WTC11 (cell line): ENCODE results near the gene MALSU1. TPM values are rescaled to one million over a fixed set of nuclear protein-coding genes. Genes with fewer than 3 reads are reported as not detected.

Source experiments
- ATAC-seq: fragments of 200-7000 bp; cut with Tn5 transposase; 2 replicates; pipeline ENCODE4 v1.10.0; 2021; ENCODE audit warnings: mild to moderate bottlenecking, moderate library complexity
- CTCF ChIA-PET: fragments of 300-600 bp; sonication (Branson Sonifier 250); formaldehyde crosslinking; loops from one replicate; lab custom pipeline; 2021; ENCODE audit warnings: antibody characterized with exemption; lab: Charles Lee
- POLR2A ChIA-PET: fragments of 350-600 bp; sonication (Branson Sonifier 250); formaldehyde crosslinking; loops from one replicate; lab custom pipeline; 2021; ENCODE audit warnings: antibody characterized with exemption; lab: Charles Lee
- DNase-seq: peaks from one replicate; pipeline ENCODE4 v3.0.0; 2021; ENCODE audit warnings: low spot score
- H3K27ac Mint-ChIP-seq: 2 replicates; pipeline ENCODE4 v1.8.0; 2021; ENCODE audit warnings: mixed read lengths
- H3K27me3 Mint-ChIP-seq: 2 replicates; pipeline ENCODE4 v1.8.0; 2021; ENCODE audit warnings: low read depth, mild to moderate bottlenecking, moderate library complexity, mixed read lengths
- H3K36me3 Mint-ChIP-seq: 2 replicates; pipeline ENCODE4 v1.8.0; 2021; ENCODE audit warnings: mixed read lengths
- H3K4me1 Mint-ChIP-seq: 2 replicates; pipeline ENCODE4 v1.8.0; 2022; ENCODE audit warnings: mixed read lengths
- H3K4me3 Mint-ChIP-seq: 2 replicates; pipeline ENCODE4 v1.8.0; 2021; ENCODE audit warnings: mild to moderate bottlenecking, moderate library complexity, mixed read lengths
- H3K9me3 Mint-ChIP-seq: 2 replicates; pipeline ENCODE4 v1.8.0; 2021; ENCODE audit warnings: mixed read lengths
- CREM ChIP-seq: sonication (generic); formaldehyde crosslinking; IDR thresholded peaks from 2 replicates; pipeline ENCODE4 v1.8.1; 2022; ENCODE audit warnings: mild to moderate bottlenecking, missing genetic modification reagents, moderate library complexity
- ESRRA ChIP-seq: sonication (generic); formaldehyde crosslinking; IDR thresholded peaks from 2 replicates; pipeline ENCODE4 v1.8.1; 2022; ENCODE audit warnings: mild to moderate bottlenecking, missing genetic modification reagents, borderline replicate concordance
- IRF1 ChIP-seq: sonication (generic); formaldehyde crosslinking; IDR thresholded peaks from 2 replicates; pipeline ENCODE4 v1.8.0; 2023; ENCODE audit warnings: missing genetic modification reagents
- JAZF1 ChIP-seq: fragments of 250-450 bp; sonication (Bioruptor Pico); IDR thresholded peaks from 2 replicates; pipeline ENCODE4 v1.9.0; 2021; ENCODE audit warnings: moderate library complexity, mild to moderate bottlenecking, inconsistent platforms
- JUN ChIP-seq: sonication (generic); formaldehyde crosslinking; IDR thresholded peaks from 2 replicates; pipeline ENCODE4 v1.8.0; 2023; ENCODE audit warnings: mild to moderate bottlenecking, missing genetic modification reagents
- MXD4 ChIP-seq: fragments of 250-450 bp; sonication (Bioruptor Pico); IDR thresholded peaks from 2 replicates; pipeline ENCODE4 v1.8.0; 2021; ENCODE audit warnings: mild to moderate bottlenecking, moderate library complexity, borderline replicate concordance
- MYBL2 ChIP-seq: sonication (generic); formaldehyde crosslinking; IDR thresholded peaks from 2 replicates; pipeline ENCODE4 v1.8.1; 2023; ENCODE audit warnings: mild to moderate bottlenecking, moderate library complexity, missing genetic modification reagents
- NFATC4 ChIP-seq: fragments of 250-450 bp; sonication (Bioruptor Pico); IDR thresholded peaks from 2 replicates; pipeline ENCODE4 v1.9.0; 2021; ENCODE audit warnings: mild to moderate bottlenecking
- PRRX2 ChIP-seq: fragments of 250-450 bp; sonication (Bioruptor Pico); IDR thresholded peaks from 2 replicates; pipeline ENCODE4 v1.8.0; 2021; ENCODE audit warnings: mild to moderate bottlenecking
- SOX15 ChIP-seq: fragments of 250-450 bp; sonication (Bioruptor Pico); IDR thresholded peaks from 2 replicates; pipeline ENCODE4 v1.9.0; 2021; ENCODE audit warnings: mild to moderate bottlenecking
- SP1 ChIP-seq: sonication (generic); formaldehyde crosslinking; conservative IDR thresholded peaks from 2 replicates; pipeline ENCODE4 v1.8.1; 2022; ENCODE audit warnings: missing genetic modification reagents
- STAT6 ChIP-seq: sonication (generic); formaldehyde crosslinking; conservative IDR thresholded peaks from 2 replicates; pipeline ENCODE4 v1.8.1; 2023; ENCODE audit warnings: mild to moderate bottlenecking, low read depth, missing genetic modification reagents, moderate library complexity
- TEAD1 ChIP-seq: sonication (generic); formaldehyde crosslinking; IDR thresholded peaks from 2 replicates; pipeline ENCODE4 v1.8.0; 2022; ENCODE audit warnings: mild to moderate bottlenecking, missing genetic modification reagents
- ZMAT4 ChIP-seq: fragments of 250-450 bp; sonication (Bioruptor Pico); IDR thresholded peaks from 2 replicates; pipeline ENCODE4 v1.9.0; 2021; ENCODE audit warnings: mild to moderate bottlenecking
- ZNF138 ChIP-seq: sonication (generic); formaldehyde crosslinking; conservative IDR thresholded peaks from 2 replicates; pipeline ENCODE4 v1.8.1; 2022; ENCODE audit warnings: mild to moderate bottlenecking, moderate library complexity, missing genetic modification reagents
- ZNF232 ChIP-seq: sonication (generic); formaldehyde crosslinking; IDR thresholded peaks from 2 replicates; pipeline ENCODE4 v1.8.0; 2022; ENCODE audit warnings: mild to moderate bottlenecking, missing genetic modification reagents
- ZNF396 ChIP-seq: fragments of 250-450 bp; sonication (Bioruptor Pico); IDR thresholded peaks from 2 replicates; pipeline ENCODE4 v1.8.0; 2021; ENCODE audit warnings: mild to moderate bottlenecking, moderate library complexity, borderline replicate concordance
- ZNF416 ChIP-seq: fragments of 250-450 bp; sonication (Bioruptor Pico); IDR thresholded peaks from 2 replicates; pipeline ENCODE4 v1.9.0; 2021; ENCODE audit warnings: mild to moderate bottlenecking, inconsistent platforms
- ZNF423 ChIP-seq: fragments of 250-450 bp; sonication (Bioruptor Pico); IDR thresholded peaks from 2 replicates; pipeline ENCODE4 v2.1.2; 2022; ENCODE audit warnings: mild to moderate bottlenecking, moderate library complexity
- total RNA-seq: library from RNA; stranded (reverse); gene quantifications from 3 replicates; pipeline ENCODE4 v1.2.3, GENCODE V29; 2021
- TF ChIP-seq, protein P1 (sequence below): fragments of 250-450 bp; sonication (Bioruptor Pico); IDR thresholded peaks from 2 replicates; pipeline ENCODE4 v1.9.0; 2021; ENCODE audit warnings: moderate library complexity, mild to moderate bottlenecking, inconsistent platforms, borderline replicate concordance
- TF ChIP-seq, protein P2 (sequence below): sonication (generic); formaldehyde crosslinking; conservative IDR thresholded peaks from 2 replicates; pipeline ENCODE4 v1.8.1; 2022; ENCODE audit warnings: mild to moderate bottlenecking, missing genetic modification reagents
- TF ChIP-seq, protein P3 (sequence below): sonication (generic); formaldehyde crosslinking; IDR thresholded peaks from 2 replicates; pipeline ENCODE4 v1.8.0; 2023; ENCODE audit warnings: missing genetic modification reagents, mild to moderate bottlenecking, borderline replicate concordance
- TF ChIP-seq, protein P4 (sequence below): sonication (generic); formaldehyde crosslinking; IDR thresholded peaks from 2 replicates; pipeline ENCODE4 v1.8.1; 2023; ENCODE audit warnings: mild to moderate bottlenecking, missing genetic modification reagents

Gene MALSU1
- total RNA-seq, 1 experiment from 2014 or later, result 81.5 TPM

- Mint-ChIP-seq H3K4me3 (no peak overlapping the region), H3K36me3 (peaks cover 50% of the 10 kb centered on the region), H3K4me1 (peaks cover 16% of the 10 kb centered on the region), H3K27me3 (no peaks in the 10 kb centered on the region), H3K27ac (peak overlapping the region; percentile 85), H3K9me3 (no peaks in the 10 kb centered on the region)
- 0 out of 2 replicates have a peak, but pooled peaks have one; percentile 18 for ATAC-seq
- TF ChIP-seq PRRX2 (CRISPR knock-in tag), result no peak
- TF ChIP-seq MYBL2, result no peak
- TF ChIP-seq, protein P1, sequence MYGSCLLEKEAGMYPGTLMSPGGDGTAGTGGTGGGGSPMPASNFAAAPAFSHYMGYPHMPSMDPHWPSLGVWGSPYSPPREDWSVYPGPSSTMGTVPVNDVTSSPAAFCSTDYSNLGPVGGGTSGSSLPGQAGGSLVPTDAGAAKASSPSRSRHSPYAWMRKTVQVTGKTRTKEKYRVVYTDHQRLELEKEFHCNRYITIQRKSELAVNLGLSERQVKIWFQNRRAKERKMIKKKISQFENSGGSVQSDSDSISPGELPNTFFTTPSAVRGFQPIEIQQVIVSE (CRISPR knock-in tag), result no peak
- TF ChIP-seq STAT6 (CRISPR knock-in tag), result no peak
- no peak for TF ChIP-seq IRF1
- no peak for TF ChIP-seq JUN
- TF ChIP-seq TEAD1 (CRISPR knock-in tag), result no peak
- TF ChIP-seq JAZF1 (CRISPR knock-in tag), result no peak
- TF ChIP-seq ZNF232 (CRISPR knock-in tag), result no peak
- no peak for TF ChIP-seq ZMAT4 (CRISPR knock-in tag)
- TF ChIP-seq, protein P2, sequence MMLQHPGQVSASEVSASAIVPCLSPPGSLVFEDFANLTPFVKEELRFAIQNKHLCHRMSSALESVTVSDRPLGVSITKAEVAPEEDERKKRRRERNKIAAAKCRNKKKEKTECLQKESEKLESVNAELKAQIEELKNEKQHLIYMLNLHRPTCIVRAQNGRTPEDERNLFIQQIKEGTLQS, result no peak
- no peak for DNase-seq
- CTCF ChIA-PET, result interaction anchor here (0.9 to 1.2 kb wide), 3 partner anchors 8 to 195 kb away, joined by 3 to 4 read pairs (median 4); no protein-coding TSS in a partner anchor
- POLR2A ChIA-PET, result interaction anchor here (0.5 kb wide), 1 partner anchor 14 kb away, joined by 4 read pairs; no protein-coding TSS in a partner anchor
These were observed 50.5 kb downstream of the MALSU1 start for GRCh38 chr7:23349484-23350157.

DNA sequence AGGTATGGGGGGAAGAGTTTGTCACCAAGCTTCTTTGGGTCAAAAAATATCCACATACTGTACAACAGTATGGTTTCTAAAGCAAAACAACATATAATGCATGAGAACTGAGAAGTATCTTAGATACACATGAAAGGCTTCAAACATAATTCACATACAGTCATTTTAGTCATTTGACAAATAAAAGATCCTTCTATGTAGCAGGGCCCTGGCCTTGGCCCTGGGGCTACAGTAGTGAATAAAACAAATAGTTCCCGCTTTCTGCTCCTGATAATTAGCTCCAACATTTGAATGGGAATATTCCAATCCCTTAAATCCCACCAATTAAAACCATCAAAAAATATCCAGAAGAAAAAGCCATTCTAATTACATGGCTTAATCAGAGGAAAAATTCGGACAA lies 51.3 kb downstream of the MALSU1 start:
- Mint-ChIP-seq H3K4me3 (no peak overlapping the region), H3K36me3 (peaks cover 43% of the 10 kb centered on the region), H3K27ac (peak overlapping the region; percentile 63), H3K4me1 (peaks cover 16% of the 10 kb centered on the region), H3K9me3 (no peaks in the 10 kb centered on the region), H3K27me3 (no peaks in the 10 kb centered on the region)
- DNase-seq, result no peak
- ChIA-PET CTCF (interaction anchor here (0.9 to 1.2 kb wide), 2 partner anchors 78 to 194 kb away, joined by 4 read pairs; no protein-coding TSS in a partner anchor), POLR2A (no interaction called here)
- ATAC-seq, result no peak
- TF ChIP-seq IRF1 (no peak), ESRRA (CRISPR knock-in tag) (no peak), CREM (no peak), ZNF416 (CRISPR knock-in tag) (no peak), ZNF396 (CRISPR knock-in tag) (no peak), ZNF423 (CRISPR knock-in tag) (no peak), SP1 (CRISPR knock-in tag) (no peak), NFATC4 (no peak), ZNF138 (CRISPR knock-in tag) (no peak), MXD4 (no peak), SOX15 (CRISPR knock-in tag) (no peak)
- TF ChIP-seq, protein P3, sequence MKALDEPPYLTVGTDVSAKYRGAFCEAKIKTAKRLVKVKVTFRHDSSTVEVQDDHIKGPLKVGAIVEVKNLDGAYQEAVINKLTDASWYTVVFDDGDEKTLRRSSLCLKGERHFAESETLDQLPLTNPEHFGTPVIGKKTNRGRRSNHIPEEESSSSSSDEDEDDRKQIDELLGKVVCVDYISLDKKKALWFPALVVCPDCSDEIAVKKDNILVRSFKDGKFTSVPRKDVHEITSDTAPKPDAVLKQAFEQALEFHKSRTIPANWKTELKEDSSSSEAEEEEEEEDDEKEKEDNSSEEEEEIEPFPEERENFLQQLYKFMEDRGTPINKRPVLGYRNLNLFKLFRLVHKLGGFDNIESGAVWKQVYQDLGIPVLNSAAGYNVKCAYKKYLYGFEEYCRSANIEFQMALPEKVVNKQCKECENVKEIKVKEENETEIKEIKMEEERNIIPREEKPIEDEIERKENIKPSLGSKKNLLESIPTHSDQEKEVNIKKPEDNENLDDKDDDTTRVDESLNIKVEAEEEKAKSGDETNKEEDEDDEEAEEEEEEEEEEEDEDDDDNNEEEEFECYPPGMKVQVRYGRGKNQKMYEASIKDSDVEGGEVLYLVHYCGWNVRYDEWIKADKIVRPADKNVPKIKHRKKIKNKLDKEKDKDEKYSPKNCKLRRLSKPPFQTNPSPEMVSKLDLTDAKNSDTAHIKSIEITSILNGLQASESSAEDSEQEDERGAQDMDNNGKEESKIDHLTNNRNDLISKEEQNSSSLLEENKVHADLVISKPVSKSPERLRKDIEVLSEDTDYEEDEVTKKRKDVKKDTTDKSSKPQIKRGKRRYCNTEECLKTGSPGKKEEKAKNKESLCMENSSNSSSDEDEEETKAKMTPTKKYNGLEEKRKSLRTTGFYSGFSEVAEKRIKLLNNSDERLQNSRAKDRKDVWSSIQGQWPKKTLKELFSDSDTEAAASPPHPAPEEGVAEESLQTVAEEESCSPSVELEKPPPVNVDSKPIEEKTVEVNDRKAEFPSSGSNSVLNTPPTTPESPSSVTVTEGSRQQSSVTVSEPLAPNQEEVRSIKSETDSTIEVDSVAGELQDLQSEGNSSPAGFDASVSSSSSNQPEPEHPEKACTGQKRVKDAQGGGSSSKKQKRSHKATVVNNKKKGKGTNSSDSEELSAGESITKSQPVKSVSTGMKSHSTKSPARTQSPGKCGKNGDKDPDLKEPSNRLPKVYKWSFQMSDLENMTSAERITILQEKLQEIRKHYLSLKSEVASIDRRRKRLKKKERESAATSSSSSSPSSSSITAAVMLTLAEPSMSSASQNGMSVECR (CRISPR knock-in tag), result no peak
- TF ChIP-seq, protein P4, sequence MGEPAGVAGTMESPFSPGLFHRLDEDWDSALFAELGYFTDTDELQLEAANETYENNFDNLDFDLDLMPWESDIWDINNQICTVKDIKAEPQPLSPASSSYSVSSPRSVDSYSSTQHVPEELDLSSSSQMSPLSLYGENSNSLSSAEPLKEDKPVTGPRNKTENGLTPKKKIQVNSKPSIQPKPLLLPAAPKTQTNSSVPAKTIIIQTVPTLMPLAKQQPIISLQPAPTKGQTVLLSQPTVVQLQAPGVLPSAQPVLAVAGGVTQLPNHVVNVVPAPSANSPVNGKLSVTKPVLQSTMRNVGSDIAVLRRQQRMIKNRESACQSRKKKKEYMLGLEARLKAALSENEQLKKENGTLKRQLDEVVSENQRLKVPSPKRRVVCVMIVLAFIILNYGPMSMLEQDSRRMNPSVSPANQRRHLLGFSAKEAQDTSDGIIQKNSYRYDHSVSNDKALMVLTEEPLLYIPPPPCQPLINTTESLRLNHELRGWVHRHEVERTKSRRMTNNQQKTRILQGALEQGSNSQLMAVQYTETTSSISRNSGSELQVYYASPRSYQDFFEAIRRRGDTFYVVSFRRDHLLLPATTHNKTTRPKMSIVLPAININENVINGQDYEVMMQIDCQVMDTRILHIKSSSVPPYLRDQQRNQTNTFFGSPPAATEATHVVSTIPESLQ (CRISPR knock-in tag), result no peak
- TF ChIP-seq, protein P2, result no peak
